SU-DHL-6 (cell line): ENCODE measurements around the gene ALOXE3.

Experiments
- H2AFZ ChIP-seq: fragments of 200-600 bp; sonication (generic); 2 replicates; pipeline ENCODE4 v1.6.1; 2014; ENCODE audit warnings: low read depth, mild to moderate bottlenecking, moderate library complexity, mixed read lengths, antibody characterized with exemption, low read length; ENCODE audit not compliant: severe bottlenecking
- H3F3A ChIP-seq: fragments of 200-600 bp; shearing (Covaris generic); 2 replicates; pipeline ENCODE4 v1.6.0; 2016; ENCODE audit warnings: antibody characterized with exemption, mild to moderate bottlenecking; ENCODE audit not compliant: insufficient read depth
- H3K27ac ChIP-seq: fragments of 200-600 bp; sonication (generic); 2 replicates; pipeline ENCODE4 v1.5.1; 2016; ENCODE audit warnings: low read depth, mild to moderate bottlenecking, low read length, moderate library complexity, mixed read lengths
- H3K27me3 ChIP-seq: fragments of 200-600 bp; sonication (generic), shearing (Covaris generic); 2 replicates; pipeline ENCODE4 v1.6.0; 2014; ENCODE audit warnings: mild to moderate bottlenecking, low read length
- H3K36me3 ChIP-seq: fragments of 200-600 bp; sonication (generic); 2 replicates; pipeline ENCODE4 v1.6.1; 2014; ENCODE audit warnings: mild to moderate bottlenecking, low read length, mixed read lengths
- H3K4me2 ChIP-seq: fragments of 300-600, 200-600 bp; shearing (Covaris generic), sonication (generic); 2 replicates; pipeline ENCODE4 v1.6.0; 2014; ENCODE audit warnings: low read length, low read depth, mild to moderate bottlenecking; ENCODE audit not compliant: poor library complexity, severe bottlenecking
- H3K4me3 ChIP-seq: fragments of 200-600 bp; sonication (generic); 2 replicates; pipeline ENCODE4 v1.5.1; 2014; ENCODE audit warnings: antibody characterized with exemption, low read length, mild to moderate bottlenecking, mixed read lengths; ENCODE audit not compliant: insufficient read depth, poor library complexity, severe bottlenecking
- H3K79me2 ChIP-seq: fragments of 200-600 bp; sonication (generic); 2 replicates; pipeline ENCODE4 v1.6.1; 2014; ENCODE audit warnings: mild to moderate bottlenecking, low read length, moderate library complexity; ENCODE audit not compliant: insufficient read depth
- H3K9ac ChIP-seq: fragments of 200-600 bp; sonication (generic); 2 replicates; pipeline ENCODE4 v1.7.0; 2014; ENCODE audit warnings: mild to moderate bottlenecking, low read length
- H3K9me2 ChIP-seq: fragments of 200-600 bp; sonication (generic); replicated peaks from 2 replicates; pipeline ENCODE4 v1.6.1; 2014; ENCODE audit warnings: low read length; ENCODE audit not compliant: insufficient read depth
- H3K9me3 ChIP-seq: fragments of 200-600 bp; sonication (generic); 2 replicates; pipeline ENCODE4 v1.6.1; 2014; ENCODE audit warnings: low read length, mixed read lengths; ENCODE audit not compliant: insufficient read depth
- H4K20me1 ChIP-seq: fragments of 200-600 bp; sonication (generic); 2 replicates; pipeline ENCODE4 v1.6.1; 2014; ENCODE audit warnings: low read depth, mild to moderate bottlenecking, antibody characterized with exemption, low read length, moderate library complexity, mixed read lengths
- CTCF ChIP-seq: fragments of 200-600 bp; sonication (generic); IDR thresholded peaks from one replicate; pipeline ENCODE4 v1.5.1; 2017; ENCODE audit warnings: antibody characterized with exemption, mild to moderate bottlenecking, low read length, moderate library complexity; ENCODE audit not compliant: insufficient read depth, poor library complexity, severe bottlenecking
- EZH2phosphoT487 ChIP-seq: fragments of 200-600 bp; sonication (generic), shearing (Covaris generic); conservative IDR thresholded peaks from 2 replicates; pipeline ENCODE4 v1.6.1; 2018; ENCODE audit warnings: mild to moderate bottlenecking, antibody characterized with exemption, low read length, moderate library complexity, mixed read lengths

Gene ALOXE3

GRCh38 chr17:8119581-8120519 is 1.5 kb upstream of the ALOXE3 start:
- Histone ChIP-seq H3K9ac (peak overlapping the region; percentile 57), H3K36me3 (no peaks in the 10 kb centered on the region), H3K4me2 (peak overlapping the region; percentile 98), H2AFZ (no peak overlapping the region), H3K9me3 (no peaks in the 10 kb centered on the region), H3K27ac (peak overlapping the region; percentile 39), H3K9me2 (no peaks in the 10 kb centered on the region), H3K79me2 (no peaks in the 10 kb centered on the region), H3K4me3 (peak overlapping the region; percentile 59), H4K20me1 (no peaks in the 10 kb centered on the region), H3F3A (peaks cover 24% of the 10 kb centered on the region), H3K27me3 (no peaks in the 10 kb centered on the region)
- TF ChIP-seq EZH2phosphoT487 (no peak), CTCF (no peak)

DNA sequence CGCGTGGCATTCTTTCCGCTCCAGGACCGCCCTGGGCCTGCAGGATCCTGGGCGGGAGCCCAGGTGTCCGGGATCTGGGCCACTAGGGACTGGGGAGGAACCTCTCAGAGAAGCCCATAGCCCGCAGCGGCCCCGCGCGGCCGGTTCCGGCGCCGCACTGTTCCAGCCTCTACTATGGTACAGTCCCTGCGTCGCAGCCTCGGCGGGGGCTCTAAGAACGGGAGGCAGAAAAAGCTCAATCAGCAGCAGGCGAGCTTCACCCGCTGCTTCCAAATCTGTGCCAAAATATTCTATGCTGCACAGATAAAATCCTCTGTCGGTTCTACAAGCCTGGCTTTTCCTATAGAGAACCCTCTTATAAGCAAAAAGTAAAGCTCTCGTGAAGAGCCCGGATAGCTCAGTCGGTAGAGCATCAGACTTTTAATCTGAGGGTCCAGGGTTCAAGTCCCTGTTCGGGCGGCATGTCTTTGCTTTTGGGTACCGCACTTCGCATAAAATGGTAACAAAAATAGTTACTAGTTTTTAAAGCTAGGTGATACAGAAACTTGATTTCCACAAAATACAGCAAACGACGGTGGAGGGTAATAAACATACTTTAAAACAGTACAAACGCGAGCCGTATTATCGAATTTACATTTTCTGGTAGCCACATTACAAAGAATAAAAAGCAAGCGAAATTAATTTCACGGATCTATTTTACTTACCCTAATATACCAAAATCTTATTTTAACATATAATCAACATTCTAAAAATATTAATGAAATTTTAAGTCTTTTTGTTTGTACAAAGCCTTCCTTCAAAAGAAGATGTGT is 661 bp upstream of the ALOXE3 start:
- Histone ChIP-seq H3K4me2 (peak overlapping the region; percentile 98), H3K79me2 (no peaks in the 10 kb centered on the region), H4K20me1 (no peaks in the 10 kb centered on the region), H3F3A (peaks cover 24% of the 10 kb centered on the region), H3K9me3 (no peaks in the 10 kb centered on the region), H3K27ac (peak overlapping the region; percentile 38), H3K4me3 (peak overlapping the region; percentile 57), H2AFZ (peak overlapping the region; percentile 81), H3K36me3 (no peaks in the 10 kb centered on the region), H3K9me2 (no peaks in the 10 kb centered on the region), H3K9ac (peak overlapping the region; percentile 57), H3K27me3 (no peaks in the 10 kb centered on the region)
- TF ChIP-seq CTCF (peak; percentile 93), EZH2phosphoT487 (no peak)

- no peak overlapping the region for H3K27ac ChIP-seq
- no peak overlapping the region for H3K4me3 ChIP-seq
- TF ChIP-seq CTCF (no peak), EZH2phosphoT487 (no peak)
- no peaks in the 10 kb centered on the region for H3K9me2 ChIP-seq
- no peaks in the 10 kb centered on the region for H4K20me1 ChIP-seq
- no peaks in the 10 kb centered on the region for H3K9me3 ChIP-seq
- H3F3A ChIP-seq = peaks cover 24% of the 10 kb centered on the region
- no peak overlapping the region for H2AFZ ChIP-seq
- no peak overlapping the region for H3K4me2 ChIP-seq
- no peak overlapping the region for H3K9ac ChIP-seq
- no peaks in the 10 kb centered on the region for H3K27me3 ChIP-seq
- no peaks in the 10 kb centered on the region for H3K79me2 ChIP-seq
- no peaks in the 10 kb centered on the region for H3K36me3 ChIP-seq
Observed at GRCh38 chr17:8117367-8117979, 841 bp downstream of the ALOXE3 start.
